NT2/D1 (cell line): ENCODE measurements around the gene ACP5.
"Not testable (repeated sequence)": the region's sequence is repeated elsewhere in the genome, so short reads cannot be mapped to it uniquely, and the experiment has no call there.

Experiments used
- DNase-seq: peaks from one replicate; pipeline ENCODE4 v3.0.0-alpha.2; 2011; ENCODE audit warnings: low read depth, low spot score
- H3K27me3 ChIP-seq: 2 replicates; pipeline ENCODE4 v1.6.0; 2011; ENCODE audit warnings: mild to moderate bottlenecking; ENCODE audit not compliant: insufficient read length, insufficient read depth
- H3K36me3 ChIP-seq: 2 replicates; pipeline ENCODE4 v1.6.1; 2011; ENCODE audit warnings: mild to moderate bottlenecking, low read length, mixed read lengths; ENCODE audit not compliant: insufficient read depth, insufficient read length
- H3K4me1 ChIP-seq: 2 replicates; pipeline ENCODE4 v1.5.1; 2011; ENCODE audit not compliant: insufficient read depth, insufficient read length
- H3K4me3 ChIP-seq: 2 replicates; pipeline ENCODE4 v1.5.1; 2011; ENCODE audit warnings: low read depth; ENCODE audit not compliant: insufficient read length
- H3K9ac ChIP-seq: 2 replicates; pipeline ENCODE4 v1.6.0; 2011; ENCODE audit warnings: low read depth; ENCODE audit not compliant: insufficient read length
- H3K9me3 ChIP-seq: 2 replicates; pipeline ENCODE4 v1.5.1; 2011; ENCODE audit warnings: mild to moderate bottlenecking, low read length; ENCODE audit not compliant: insufficient read depth
- SUZ12 ChIP-seq: IDR thresholded peaks from 2 replicates; pipeline ENCODE4 v1.6.1; 2011; ENCODE audit not compliant: insufficient read length, insufficient read depth; ENCODE audit errors: extremely low read depth
- YY1 ChIP-seq: IDR thresholded peaks from 2 replicates; pipeline ENCODE4 v1.6.1; 2011; ENCODE audit not compliant: insufficient read length, insufficient read depth
- ZNF274 ChIP-seq: IDR thresholded peaks from 2 replicates; pipeline ENCODE4 v1.6.1; 2011; ENCODE audit warnings: mild to moderate bottlenecking, low read depth, low read length

The ACP5 gene

GRCh38 chr19:11576227-11576626, 1.2 kb downstream of the ACP5 start:
- no peak for TF ChIP-seq YY1
- TF ChIP-seq SUZ12: no peak
- TF ChIP-seq ZNF274: no peak
- Histone ChIP-seq H3K4me1 (peaks cover 9% of the 10 kb centered on the region), H3K27me3 (no peaks in the 10 kb centered on the region), H3K4me3 (no peak overlapping the region), H3K9ac (no peak overlapping the region), H3K36me3 (no peaks in the 10 kb centered on the region), H3K9me3 (no peaks in the 10 kb centered on the region)
- DNase-seq: no peak

GRCh38 chr19:11574689-11575088, 2.8 kb downstream of the ACP5 start:
- H3K27me3 ChIP-seq: no peaks in the 10 kb centered on the region
- H3K9ac ChIP-seq: no peak overlapping the region
- no peak for TF ChIP-seq ZNF274
- no peak for TF ChIP-seq YY1
- TF ChIP-seq SUZ12: no peak
- no peak overlapping the region for H3K4me3 ChIP-seq
- no peak for DNase-seq
- no peaks in the 10 kb centered on the region for H3K9me3 ChIP-seq
- peaks cover 9% of the 10 kb centered on the region for H3K4me1 ChIP-seq
- no peaks in the 10 kb centered on the region for H3K36me3 ChIP-seq

- not testable (repeated sequence) for H3K4me1 ChIP-seq, H3K27me3 ChIP-seq, DNase-seq, H3K9ac ChIP-seq, H3K9me3 ChIP-seq, H3K4me3 ChIP-seq, H3K36me3 ChIP-seq
Observed at GRCh38 chr19:11573763-11574162, 3.7 kb downstream of the ACP5 start.

- DNase-seq, H3K9me3 ChIP-seq, H3K4me1 ChIP-seq, H3K36me3 ChIP-seq, H3K27me3 ChIP-seq, H3K9ac ChIP-seq, H3K4me3 ChIP-seq: not testable (repeated sequence)
Observed at GRCh38 chr19:11573354-11573753, 4.1 kb downstream of the ACP5 start.

GRCh38 chr19:11570039-11570462, 7.4 kb downstream of the ACP5 start:
- peak overlapping the region; percentile 43 for H3K9ac ChIP-seq
- no peaks in the 10 kb centered on the region for H3K4me1 ChIP-seq
- H3K4me3 ChIP-seq: no peak overlapping the region

GRCh38 chr19:11566164-11566563, 11.3 kb downstream of the ACP5 start:
- H3K27me3 ChIP-seq: no peaks in the 10 kb centered on the region
- TF ChIP-seq ZNF274 (no peak), SUZ12 (no peak), YY1 (no peak)

More at GRCh38 chr19:11570039-11570462, 7.4 kb downstream of the ACP5 start:
- Histone ChIP-seq H3K9me3 (no peaks in the 10 kb centered on the region), H3K36me3 (no peaks in the 10 kb centered on the region), H3K27me3 (no peaks in the 10 kb centered on the region)
- no peak for DNase-seq
- TF ChIP-seq SUZ12 (no peak), ZNF274 (no peak), YY1 (no peak)

GRCh38 chr19:11565649-11565980, 11.8 kb downstream of the ACP5 start:
- H3K4me1 ChIP-seq, H3K9ac ChIP-seq: not testable (repeated sequence)

More at GRCh38 chr19:11566164-11566563, 11.3 kb downstream of the ACP5 start:
- Histone ChIP-seq H3K4me1 (no peaks in the 10 kb centered on the region), H3K9me3 (no peaks in the 10 kb centered on the region), H3K36me3 (no peaks in the 10 kb centered on the region), H3K9ac (no peak overlapping the region), H3K4me3 (no peak overlapping the region)
- no peak for DNase-seq

GRCh38 chr19:11564082-11564807, 13.2 kb downstream of the ACP5 start:
- not testable (repeated sequence) for H3K9me3 ChIP-seq, H3K36me3 ChIP-seq, H3K4me3 ChIP-seq, H3K27me3 ChIP-seq, DNase-seq, H3K4me1 ChIP-seq, H3K9ac ChIP-seq

More at GRCh38 chr19:11565649-11565980, 11.8 kb downstream of the ACP5 start:
- not testable (repeated sequence) for H3K9me3 ChIP-seq, H3K27me3 ChIP-seq, H3K36me3 ChIP-seq, DNase-seq, H3K4me3 ChIP-seq
